Measurements from ENCODE around the gene C12orf76.
A peak's percentile ranks its signal among the peaks of the same experiment; 100 is the strongest.
"Not testable (repeated sequence)": the region's sequence is repeated elsewhere in the genome, so short reads cannot be mapped to it uniquely, and the experiment has no call there.

Gene C12orf76, protein sequence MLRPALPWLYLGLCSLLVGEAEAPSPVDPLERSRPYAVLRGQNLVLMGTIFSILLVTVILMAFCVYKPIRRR

DNA sequence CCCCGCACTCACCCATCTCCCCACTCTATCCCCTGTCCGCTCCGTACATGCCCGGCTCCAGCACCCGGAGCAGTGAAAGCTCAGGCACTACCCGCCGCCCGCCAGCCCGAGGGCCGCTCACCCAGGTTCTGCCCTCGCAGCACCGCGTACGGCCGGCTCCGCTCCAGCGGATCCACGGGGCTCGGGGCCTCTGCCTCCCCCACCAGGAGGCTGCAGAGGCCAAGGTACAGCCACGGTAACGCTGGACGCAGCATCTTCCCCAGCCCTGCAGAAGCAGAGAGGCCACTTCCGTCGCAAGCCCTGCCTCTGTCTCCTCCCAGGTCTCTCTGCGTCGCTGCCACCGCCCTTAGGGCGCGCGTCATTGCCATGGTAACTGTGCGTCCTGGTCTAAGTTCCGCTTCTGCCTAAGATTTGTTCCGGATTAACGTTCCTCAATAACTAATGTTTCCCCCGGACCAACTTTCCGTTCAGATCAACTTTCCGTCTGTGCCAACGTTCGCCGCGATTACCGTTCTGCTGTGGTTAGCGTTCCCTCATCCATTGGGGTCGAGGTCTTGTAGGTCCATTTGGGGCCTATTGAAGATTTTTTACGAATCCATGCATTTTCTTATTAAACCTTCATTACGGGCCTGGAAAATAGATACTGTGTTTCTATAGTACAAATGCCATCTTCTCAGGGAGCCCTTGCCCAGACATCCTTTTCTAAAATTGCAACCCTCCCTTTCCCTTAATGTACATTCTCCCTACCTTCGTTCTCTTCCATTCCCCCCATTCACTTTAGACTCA, at the start of gene C12orf76:
TSS of gene C12orf76 (minus strand) at position 281 of the 786 bp plus-strand sequence. CDS start at position 254, 27 bp downstream.
- DNase-seq (ENCODE audit: low read depth, low spot score), result peak; percentile 90

DNA sequence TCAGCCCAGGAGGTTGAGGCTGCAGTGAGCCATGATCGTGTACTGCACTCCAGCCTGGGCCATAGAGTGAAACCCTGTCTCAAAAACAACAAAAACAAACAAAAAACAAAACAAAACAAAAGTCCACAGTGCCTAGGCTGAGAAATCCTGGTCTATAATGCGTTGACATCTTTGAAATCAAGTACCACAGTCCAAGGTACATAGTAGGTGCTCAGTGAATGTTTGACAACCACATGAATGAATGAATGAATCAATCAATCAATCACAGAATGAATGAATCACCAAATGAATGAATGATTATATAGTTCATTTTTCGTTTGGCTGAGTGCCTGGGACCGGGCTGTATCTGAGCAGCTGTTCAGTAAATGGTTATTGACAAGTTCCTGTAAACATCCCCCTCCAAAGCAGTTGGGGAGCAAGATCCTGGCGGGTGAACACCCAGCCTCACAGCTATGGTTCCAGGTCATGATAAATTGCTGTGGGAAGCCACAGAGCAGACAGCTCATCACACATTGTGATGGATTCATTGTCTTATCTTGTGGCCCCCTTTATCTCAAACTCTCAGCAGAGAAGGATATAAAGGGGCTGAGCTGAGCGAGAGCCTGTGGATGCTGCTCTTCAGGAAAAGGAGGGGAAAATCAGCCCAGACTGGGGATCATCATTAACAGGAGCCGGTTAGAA, 45.4 kb upstream of the C12orf76 start:
- no peak for DNase-seq (ENCODE audit: low read depth, low spot score)

DNA sequence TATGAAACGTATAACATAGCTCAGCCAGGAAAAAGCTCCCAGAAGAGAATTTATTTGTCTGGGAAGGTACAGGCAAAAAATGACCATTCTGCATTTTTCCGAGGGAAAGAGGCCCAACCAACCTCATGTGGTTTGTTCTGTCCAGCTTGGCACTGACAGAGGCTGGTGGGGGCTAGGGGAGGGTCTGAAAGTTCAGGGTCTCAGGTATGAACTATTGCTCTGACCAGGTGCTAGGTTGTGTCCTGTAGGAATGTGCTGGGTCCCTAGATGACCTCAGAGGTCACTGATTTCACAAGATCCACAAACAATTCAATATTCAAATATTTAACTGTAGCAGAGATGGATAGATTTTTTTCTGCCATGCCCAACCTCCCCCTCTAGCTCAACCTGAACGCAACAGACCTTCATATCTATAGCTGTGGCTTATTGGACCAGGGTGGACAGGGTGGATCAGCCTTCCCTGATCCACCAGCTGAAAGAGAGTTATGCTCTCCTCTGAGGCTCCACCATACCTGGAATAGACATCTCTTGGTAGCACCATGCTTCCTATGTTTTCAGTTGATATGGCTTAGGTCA, 42.9 kb upstream of the C12orf76 start:
- DNase-seq (ENCODE audit: low read depth, low spot score), result no peak

DNA sequence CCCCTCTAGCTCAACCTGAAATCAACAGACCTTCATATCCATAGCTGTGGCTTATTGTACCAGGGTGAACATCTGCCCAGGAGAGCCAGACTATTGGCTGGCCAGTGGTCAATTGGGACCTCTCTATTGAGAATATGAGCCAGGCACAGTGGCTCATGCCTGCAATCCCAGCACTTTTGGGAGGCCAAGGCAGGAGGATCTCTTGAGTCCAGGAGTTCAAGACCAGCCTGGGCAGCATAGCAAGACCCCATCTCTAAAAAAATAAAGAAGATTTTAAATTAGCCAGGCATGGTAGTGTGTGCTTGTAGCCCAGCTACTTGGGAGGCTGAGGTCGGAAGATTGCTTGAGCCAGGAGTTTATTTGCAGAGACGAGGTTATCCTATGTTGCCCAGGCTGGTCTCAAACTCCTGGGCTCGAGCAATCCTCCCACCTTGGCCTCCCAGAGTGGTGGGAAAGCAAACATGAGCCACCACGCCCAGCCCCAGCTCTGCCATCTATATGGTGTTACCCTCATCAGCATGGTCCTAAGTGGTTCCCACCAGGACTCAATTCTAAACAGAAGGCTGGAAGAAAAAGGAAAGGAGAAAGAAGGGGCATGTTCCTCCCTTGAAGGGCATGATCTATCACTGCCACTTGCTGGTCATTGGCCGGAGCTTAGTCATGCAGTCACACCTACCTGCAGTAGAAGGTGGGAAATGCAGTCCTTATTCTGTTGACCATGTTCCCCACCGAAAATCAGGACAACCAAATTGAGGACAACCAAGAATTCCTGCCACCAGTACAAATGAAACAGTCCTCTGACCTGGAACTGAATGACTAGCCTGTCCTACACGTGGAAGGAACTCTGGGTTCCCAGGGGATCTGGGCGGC, 42.2 kb upstream of the C12orf76 start:
- DNase-seq (ENCODE audit: low read depth, low spot score), result no peak

DNA sequence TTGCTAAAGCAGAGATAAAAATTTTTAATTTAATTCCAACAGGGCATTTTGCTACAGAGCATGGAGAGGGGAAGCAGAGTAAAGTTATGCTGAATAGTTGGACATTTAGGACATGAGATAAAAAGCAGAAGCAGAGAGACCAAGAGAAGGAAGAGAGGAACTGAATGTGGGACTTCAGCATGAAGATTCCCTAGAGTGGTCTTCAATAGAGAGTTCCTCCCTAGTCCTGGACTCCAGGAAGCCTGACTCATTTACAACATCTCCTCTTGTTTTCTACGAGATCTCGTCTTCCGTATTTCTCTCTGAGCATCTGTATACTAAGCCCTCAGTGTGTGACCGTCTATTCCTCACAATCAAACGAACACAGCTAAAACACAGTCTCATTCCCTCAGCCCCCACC, 40.6 kb upstream of the C12orf76 start:
- no peak for DNase-seq (ENCODE audit: low read depth, low spot score)

DNA sequence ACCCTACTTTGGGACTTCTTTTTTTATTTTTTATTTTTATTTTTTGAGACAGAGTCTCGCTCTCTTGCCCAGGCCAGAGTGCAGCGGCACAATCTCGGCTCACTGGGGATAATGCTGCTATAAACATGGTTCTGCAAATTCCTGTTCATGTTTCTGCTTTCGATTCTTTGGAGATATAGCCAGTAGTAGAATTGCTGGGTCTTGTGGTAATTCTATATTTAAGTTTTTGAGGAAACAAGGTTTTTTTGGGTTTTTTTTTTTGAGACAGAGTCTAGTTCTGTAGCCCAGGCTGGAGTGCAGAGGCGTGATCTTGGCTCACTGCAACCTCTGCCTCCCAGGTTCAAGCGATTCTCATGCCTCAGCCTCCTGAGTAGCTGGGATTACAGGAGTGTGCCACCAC, 39.9 kb upstream of the C12orf76 start:
- DNase-seq (ENCODE audit: low read depth, low spot score), result not testable (repeated sequence)

DNA sequence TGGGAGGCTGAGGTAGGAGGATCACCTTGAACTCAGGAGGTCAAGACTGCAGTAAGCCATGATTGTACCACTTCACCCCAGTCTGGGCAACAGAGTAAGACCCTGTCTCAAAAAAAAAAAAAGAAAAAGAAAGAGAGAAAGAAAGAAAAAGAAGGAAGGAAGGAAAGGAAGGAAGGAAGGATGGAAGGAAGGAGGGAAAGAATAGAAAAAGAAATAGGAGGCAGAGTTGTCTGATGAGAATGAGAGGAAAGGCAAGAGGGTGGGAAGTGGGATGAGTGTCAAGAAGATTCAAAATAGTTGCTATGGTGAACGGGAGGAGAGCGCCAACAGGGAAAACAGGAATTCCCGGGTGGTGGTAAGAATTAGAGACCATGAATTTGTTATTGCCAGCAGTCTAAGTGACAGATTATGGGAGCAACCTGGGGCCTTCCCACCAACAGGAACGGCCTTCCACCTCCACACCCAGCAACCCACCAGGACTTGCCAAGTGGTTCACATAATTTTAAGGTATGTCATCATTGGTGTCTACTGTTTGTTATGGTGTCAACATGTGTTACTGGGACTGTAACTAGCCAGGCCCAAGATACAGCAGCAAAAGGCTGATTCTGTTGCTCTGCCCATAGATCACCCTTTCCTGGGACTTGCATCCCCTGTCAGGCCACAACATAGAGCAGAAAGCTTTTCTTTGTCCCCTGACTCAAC, 36.1 kb upstream of the C12orf76 start:
- no peak for DNase-seq (ENCODE audit: low read depth, low spot score)

DNA sequence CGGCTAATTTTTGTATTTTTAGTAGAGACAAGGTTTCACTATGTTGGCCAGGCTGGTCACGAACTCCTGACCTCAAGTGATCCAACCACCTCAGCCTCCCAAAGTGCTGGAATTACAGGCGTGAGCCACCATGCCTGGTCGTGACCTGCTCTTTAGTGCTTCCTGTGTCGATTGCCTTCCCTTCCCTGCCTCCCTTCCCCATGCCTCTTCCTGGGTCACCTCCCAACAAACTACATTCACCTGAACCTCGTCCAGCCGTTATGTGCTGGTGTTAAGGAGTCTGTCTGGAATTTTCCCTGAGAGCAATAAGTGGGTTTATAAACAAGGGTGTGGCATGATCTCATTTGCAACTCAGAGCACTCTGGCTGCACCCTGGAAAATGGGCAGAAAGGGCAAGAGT, 32.1 kb upstream of the C12orf76 start:
- no peak for DNase-seq (ENCODE audit: low read depth, low spot score)

DNA sequence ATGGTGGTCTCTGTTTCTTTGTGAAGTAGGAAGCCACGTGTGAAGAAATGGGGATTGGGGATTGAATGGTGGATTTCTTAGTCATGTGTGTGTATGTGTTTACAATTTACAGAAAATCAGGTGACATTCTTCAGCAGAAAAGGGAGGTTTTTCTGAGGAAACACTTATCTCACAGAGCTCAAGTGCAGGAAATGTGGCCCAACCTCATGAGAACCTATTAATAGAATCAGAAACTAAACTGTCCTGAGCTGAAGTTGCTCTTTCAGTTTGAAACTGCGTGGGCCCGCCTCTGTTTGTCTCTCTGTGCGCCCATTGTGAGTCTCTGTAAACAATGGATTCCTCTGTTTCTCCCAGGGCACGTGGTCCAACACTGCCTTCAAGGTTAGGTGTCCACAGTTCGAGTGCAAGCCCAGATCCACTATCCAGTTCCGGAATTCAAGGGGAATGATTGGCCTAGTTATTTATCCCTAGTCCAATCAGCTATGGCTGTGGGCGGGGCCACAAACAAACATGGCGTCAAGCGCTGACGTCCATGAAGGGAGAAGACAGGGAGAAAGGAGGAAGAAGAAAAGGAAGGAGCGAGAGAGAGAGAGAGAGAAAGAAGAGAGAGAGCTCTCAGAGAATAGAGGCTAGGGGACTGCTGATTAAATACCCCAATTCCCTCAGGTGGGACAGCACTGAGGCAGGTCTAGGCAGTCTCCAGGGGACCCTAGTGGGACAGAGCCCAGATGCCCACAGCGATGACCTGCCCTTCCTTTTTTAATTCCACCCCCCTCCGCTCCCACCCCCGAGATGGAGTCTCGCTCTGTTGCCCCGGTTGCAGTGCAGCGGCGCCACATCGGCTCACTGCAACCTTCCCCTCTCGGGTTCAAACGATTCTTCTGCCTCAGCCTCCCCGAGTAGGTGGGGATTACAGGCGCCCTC, 31.4 kb upstream of the C12orf76 start:
- no peak for DNase-seq (ENCODE audit: low read depth, low spot score)

DNA sequence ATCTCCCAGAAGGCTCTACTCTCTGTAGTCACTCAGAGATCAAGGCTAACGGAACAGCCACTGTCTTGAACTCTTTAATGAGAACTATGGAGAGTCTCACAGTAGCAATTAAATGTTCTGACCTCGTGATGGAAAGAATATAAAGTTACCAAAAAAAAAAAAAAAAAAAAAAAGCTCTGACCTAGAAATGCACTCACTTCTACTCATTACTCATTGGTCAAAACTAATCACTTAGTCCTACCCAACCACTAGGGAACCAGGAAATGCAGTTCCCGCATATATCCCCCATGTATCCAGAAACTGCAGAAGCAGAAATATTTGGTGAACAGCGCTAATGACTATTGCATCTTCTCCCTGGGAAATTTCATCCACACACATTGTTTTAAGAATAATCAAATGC, 29.5 kb upstream of the C12orf76 start:
- no peak for DNase-seq (ENCODE audit: low read depth, low spot score)

DNA sequence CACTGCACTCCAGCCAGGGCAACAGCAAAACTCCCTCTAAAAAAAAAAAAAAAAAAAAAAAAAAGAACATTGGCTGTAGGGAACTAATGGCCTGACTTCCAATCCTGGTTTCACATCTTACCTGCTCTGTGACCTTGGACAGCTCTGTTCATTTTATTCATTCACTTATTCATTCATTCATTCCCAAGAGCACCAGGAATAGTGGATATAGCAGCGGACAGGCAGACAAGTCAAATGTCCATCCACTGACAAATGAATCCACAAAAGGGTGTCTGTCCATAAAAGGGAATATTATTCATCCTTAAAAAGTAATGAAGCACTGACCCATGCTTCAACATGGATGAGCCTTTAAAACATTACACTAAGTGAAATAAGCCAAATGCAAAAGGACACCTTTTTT, 27.6 kb upstream of the C12orf76 start:
- DNase-seq (ENCODE audit: low read depth, low spot score), result no peak

DNA sequence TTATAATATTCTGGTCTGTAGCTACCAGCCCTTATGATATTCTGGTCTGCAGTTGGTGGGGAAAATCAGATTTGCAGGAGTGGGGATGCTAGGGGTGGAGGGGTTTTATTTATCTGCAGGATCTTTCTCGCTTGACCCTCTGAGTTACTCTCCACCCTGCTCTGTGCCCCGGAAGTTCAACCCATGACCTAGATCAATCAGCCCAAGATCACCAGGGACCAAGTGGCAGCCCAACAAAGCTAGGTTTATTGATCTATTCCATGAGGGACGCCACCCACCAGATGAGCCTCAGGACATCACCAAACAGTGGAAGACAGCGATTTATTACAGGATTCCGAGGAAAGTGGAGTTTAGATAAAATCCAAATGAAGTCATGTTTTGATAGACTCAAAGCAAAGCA, 25.8 kb upstream of the C12orf76 start:
- no peak for DNase-seq (ENCODE audit: low read depth, low spot score)

DNA sequence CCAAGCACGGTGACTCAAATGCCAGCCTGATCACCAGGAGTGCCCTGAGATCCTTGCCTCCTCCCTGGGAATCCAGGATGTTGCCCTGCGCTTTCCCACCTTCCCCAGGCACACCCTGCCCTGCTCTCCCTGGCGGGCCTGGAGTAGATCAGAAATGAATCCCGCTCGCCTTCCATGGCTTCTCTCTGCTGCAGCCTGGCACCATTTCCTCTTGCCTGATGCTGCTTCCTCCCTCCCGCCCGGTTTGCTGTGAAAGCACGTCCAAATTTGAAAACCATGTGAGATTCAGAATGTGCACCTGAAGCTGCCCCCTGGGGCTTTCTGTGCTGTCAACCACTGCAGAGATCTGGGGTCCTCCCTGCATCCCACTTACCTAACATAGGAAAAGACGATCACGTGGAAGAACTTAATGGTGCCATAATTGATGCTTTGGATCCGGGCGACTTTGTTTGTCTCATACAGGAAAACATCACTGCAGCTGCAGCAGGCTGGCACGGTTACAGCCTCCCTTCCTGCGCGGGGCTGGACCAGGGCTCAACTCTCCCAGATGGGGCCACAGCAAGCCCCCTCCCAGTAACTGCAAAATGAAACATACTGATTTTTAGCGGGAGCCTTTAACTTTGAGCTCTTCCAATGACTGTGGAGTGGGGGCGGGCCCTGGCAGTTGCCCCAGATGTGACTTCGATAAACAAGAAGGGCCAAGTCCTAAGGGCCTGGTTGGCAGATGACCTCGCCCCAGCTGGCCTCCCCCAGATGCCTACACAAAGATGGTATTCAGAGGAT, 24.9 kb upstream of the C12orf76 start:
- DNase-seq (ENCODE audit: low read depth, low spot score), result no peak

DNA sequence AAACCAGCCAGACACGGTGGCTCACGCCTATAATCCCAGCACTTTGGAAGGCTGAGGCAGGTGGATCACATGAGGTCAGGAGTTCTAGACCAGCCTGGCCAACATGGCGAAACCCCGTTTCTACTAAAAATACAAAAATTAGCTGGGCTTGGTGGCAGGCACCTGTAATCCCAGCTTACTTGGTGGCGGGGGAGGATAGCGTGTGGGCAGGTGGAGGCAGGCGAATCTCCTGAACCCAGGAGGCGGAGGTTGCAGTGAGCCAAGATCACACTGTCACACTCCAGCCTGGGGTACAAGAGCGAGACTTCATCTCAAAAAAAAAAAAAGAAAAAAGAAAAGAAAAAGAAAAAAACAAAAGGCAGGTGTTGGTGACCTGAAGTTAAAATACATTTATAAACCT, 24.3 kb upstream of the C12orf76 start:
- DNase-seq (ENCODE audit: low read depth, low spot score), result not testable (repeated sequence)

DNA sequence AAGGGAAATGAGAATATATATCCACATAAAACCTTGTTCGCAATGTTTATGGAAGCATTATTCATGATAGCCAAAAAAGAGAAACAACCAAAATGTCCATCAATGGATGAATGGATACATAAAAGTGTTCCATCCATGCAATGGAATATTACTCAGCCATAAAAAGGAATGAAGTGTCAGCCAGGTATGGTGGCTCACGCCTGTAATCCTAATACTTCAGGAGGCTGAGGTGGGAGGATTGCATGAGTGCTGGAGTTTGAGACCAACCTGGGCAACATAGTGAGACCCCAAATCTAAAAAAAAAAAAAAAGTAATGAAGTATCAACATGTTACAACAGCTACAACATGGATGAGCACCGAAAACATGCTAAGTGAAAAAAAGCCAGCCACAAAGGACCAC, 23.6 kb upstream of the C12orf76 start:
- DNase-seq (ENCODE audit: low read depth, low spot score), result no peak

DNA sequence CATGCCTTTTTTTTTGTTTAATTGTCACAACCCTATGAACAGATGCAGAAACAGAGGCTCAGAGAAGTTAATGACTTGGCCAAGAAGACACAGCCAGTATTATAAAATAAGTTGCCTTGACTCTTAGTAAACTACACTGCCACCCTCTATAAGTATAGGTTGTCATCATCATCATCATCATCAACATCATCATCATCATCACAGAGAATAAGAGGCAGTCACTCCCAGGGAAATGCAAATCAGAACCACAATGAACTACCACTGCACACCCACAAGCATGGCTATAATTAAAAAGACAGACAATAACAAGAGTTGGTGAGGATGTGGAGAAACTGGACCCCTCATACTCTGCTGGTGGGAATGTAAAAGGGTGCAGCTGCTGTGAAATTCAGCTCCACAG, 23.2 kb upstream of the C12orf76 start:
- no peak for DNase-seq (ENCODE audit: low read depth, low spot score)

DNA sequence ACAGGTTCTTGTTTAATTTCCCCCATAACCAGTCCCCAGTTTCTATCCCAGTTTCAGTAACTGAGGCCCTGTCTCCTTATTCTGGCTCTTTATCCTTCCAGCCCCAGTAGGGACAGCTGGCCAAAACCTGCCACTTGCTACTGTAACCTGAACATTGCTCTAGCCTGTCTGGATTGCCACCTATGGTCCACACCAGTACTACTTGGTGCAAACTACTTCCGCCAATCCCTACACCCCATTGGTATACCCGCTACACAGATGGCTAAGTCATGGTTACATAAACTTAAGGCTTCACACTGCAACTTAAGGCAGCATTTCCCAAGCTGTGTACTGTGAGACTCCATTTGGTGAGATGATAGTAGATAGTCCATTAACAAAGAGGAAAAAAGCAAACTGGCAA, 20.3 kb upstream of the C12orf76 start:
- DNase-seq (ENCODE audit: low read depth, low spot score), result no peak

DNA sequence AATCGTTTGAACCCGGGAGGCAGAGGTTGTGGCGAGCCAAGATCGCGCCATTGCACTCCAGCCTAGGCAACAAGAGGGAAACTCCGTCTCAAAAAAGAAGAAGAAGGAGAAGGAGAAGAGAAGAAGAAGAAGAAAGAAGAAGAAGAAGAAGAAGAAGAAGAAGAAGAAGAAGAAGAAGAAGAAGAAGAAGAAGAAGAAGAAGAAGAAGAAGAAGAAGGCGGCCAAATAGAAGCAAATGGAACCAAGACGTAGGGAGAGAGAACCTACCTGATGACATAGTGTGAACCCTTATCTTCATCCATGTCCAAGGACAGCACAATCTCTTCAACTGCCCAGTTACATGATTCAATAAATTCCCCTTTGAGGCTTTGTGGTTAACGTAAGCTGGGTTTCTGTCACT, 19.8 kb upstream of the C12orf76 start:
- not testable (repeated sequence) for DNase-seq (ENCODE audit: low read depth, low spot score)

DNA sequence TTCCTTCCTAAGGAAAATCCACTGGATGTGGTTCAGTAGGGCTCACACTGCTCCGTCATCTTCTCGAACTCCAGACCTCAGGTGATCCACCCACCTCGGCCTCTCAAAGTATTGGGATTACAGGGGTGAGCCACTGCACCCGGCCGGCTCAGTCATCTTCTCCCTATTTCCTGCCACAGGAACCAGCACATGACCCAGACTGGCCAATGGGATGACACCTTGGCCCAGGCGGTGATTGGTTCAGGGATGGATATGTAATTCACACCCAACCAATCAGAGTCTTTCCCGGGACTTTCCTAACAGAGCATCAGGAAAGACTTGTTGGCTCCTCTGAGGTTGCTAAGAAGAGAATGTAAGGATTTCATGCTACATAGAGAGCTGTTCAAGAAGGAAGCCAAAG, 19.2 kb upstream of the C12orf76 start:
- no peak for DNase-seq (ENCODE audit: low read depth, low spot score)
